PC-3 (cell line): ENCODE data around the gene NPR2. TPM values are rescaled to one million over a fixed set of nuclear protein-coding genes. Genes with fewer than 3 reads are reported as not detected.

Source experiments
- ATAC-seq: fragments of 200-7000 bp; cut with Tn5 transposase; 2 replicates; pipeline ENCODE4 v1.9.1; 2020; ENCODE audit warnings: mild to moderate bottlenecking, moderate library complexity
- BruUV-seq: library from RNA; stranded (reverse); fragments of 400-500 nt; replicated peaks from 2 replicates; lab custom pipeline; 2021; lab: Mats Ljungman, UMichigan
- CTCF ChIA-PET: fragments of 300-600 bp; sonication (Branson Sonifier 250); formaldehyde crosslinking; loops from one replicate; lab custom pipeline; 2022; ENCODE audit warnings: antibody characterized with exemption; lab: Charles Lee
- POLR2A ChIA-PET: fragments of 300-600 bp; sonication (Branson Sonifier 250); formaldehyde crosslinking; loops from one replicate; lab custom pipeline; 2022; ENCODE audit warnings: antibody characterized with exemption; ENCODE audit not compliant: unreplicated experiment; lab: Charles Lee
- DNase-seq: peaks from one replicate; pipeline ENCODE4 v3.0.0-alpha.2; 2015
- H2AFZ ChIP-seq: fragments of 300-600 bp; sonication (generic); 2 replicates; pipeline ENCODE4 v1.6.0; 2016; ENCODE audit warnings: antibody characterized with exemption, low read length
- H3F3A ChIP-seq: fragments of 300-600 bp; sonication (generic); one replicate; pipeline ENCODE4 v1.6.0; 2017; ENCODE audit warnings: antibody characterized with exemption, low read length, control low read depth, mild to moderate bottlenecking; ENCODE audit not compliant: unreplicated experiment
- H3K27ac ChIP-seq: fragments of 300-600 bp; sonication (generic); 2 replicates; pipeline ENCODE4 v1.5.1; 2016; ENCODE audit warnings: mild to moderate bottlenecking, low read length
- H3K27me3 ChIP-seq: fragments of 300-600 bp; sonication (generic); 2 replicates; pipeline ENCODE4 v1.6.1; 2016; ENCODE audit warnings: low read length, mixed read lengths
- H3K36me3 ChIP-seq: fragments of 300-600 bp; sonication (generic); 2 replicates; pipeline ENCODE4 v1.6.1; 2016; ENCODE audit warnings: low read depth, mixed run types, low read length, mixed read lengths
- H3K4me1 ChIP-seq: fragments of 300-600 bp; sonication (generic); 2 replicates; pipeline ENCODE4 v1.5.1; 2016; ENCODE audit warnings: low read length; ENCODE audit not compliant: insufficient read depth
- H3K4me2 ChIP-seq: fragments of 300-600 bp; sonication (generic); 2 replicates; pipeline ENCODE4 v1.6.0; 2016; ENCODE audit warnings: low read length
- H3K4me3 ChIP-seq: fragments of 300-600 bp; sonication (generic); 2 replicates; pipeline ENCODE4 v1.5.1; 2016; ENCODE audit warnings: mild to moderate bottlenecking, low read length, mixed read lengths
- H3K79me2 ChIP-seq: fragments of 300-600 bp; sonication (generic); 2 replicates; pipeline ENCODE4 v1.6.1; 2017; ENCODE audit warnings: low read length, mixed read lengths
- H3K9ac ChIP-seq: fragments of 300-600 bp; sonication (generic); 2 replicates; pipeline ENCODE4 v1.6.0; 2016; ENCODE audit warnings: mild to moderate bottlenecking, low read length
- H3K9me2 ChIP-seq: fragments of 300-600 bp; sonication (generic); replicated peaks from 2 replicates; pipeline ENCODE4 v1.6.1; 2016; ENCODE audit warnings: mixed run types, low read length, mixed read lengths
- H3K9me3 ChIP-seq: fragments of 300-600 bp; sonication (generic); 2 replicates; pipeline ENCODE4 v1.6.1; 2016; ENCODE audit warnings: low read length, mixed read lengths
- H4K20me1 ChIP-seq: fragments of 300-600 bp; sonication (generic); 2 replicates; pipeline ENCODE4 v1.6.1; 2016; ENCODE audit warnings: low read length, mixed read lengths
- EZH2 ChIP-seq: fragments of 300-600 bp; sonication (generic); IDR thresholded peaks from one replicate; pipeline ENCODE4 v1.6.1; 2017; ENCODE audit warnings: antibody characterized with exemption, mild to moderate bottlenecking, low read length; ENCODE audit not compliant: unreplicated experiment
- EZH2phosphoT487 ChIP-seq: fragments of 300-600 bp; sonication (generic); IDR thresholded peaks from 2 replicates; pipeline ENCODE4 v1.6.1; 2018; ENCODE audit warnings: mild to moderate bottlenecking, antibody characterized with exemption, low read length, borderline replicate concordance
- intact Hi-C: fragments of 100-400 bp; cut with micrococcal nuclease; formaldehyde crosslinking; loops from 2 replicates; pipeline ENCODE4 v1.9.0; 2023
- total RNA-seq: library from RNA; depleted of rRNA; stranded (reverse); fragments of >200 nt; gene quantifications from 2 replicates; pipeline ENCODE4 v1.2.3, GENCODE V29; 2014
- TF ChIP-seq, protein P1 (sequence below): fragments of 300-600 bp; sonication (generic); conservative IDR thresholded peaks from 2 replicates; pipeline ENCODE4 v1.5.1; 2017; ENCODE audit warnings: antibody characterized with exemption, low read depth, mild to moderate bottlenecking, low read length

NPR2 gene
- total RNA-seq, 1 experiment from 2014 or later = 1.5 TPM

DNA sequence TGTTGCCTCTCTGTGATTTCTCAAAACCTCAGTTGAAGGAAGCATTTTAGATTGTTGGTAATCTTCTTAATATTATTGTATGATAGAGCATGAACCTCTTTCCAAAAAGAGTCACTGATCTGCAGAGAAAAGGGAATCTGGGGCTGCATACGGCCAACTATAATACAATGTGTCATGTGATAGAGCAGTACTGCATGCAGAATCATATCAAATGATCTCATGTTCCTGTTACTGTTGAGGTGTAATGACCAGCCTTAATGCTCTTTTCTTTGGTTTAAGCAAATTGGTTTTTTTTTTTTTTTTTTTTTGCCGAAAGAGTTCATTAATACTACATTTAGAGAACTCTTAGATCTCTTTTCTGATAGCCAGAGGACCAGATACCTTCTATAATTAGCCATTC is 24.4 kb upstream of the NPR2 start:
- ATAC-seq = no peak

DNA sequence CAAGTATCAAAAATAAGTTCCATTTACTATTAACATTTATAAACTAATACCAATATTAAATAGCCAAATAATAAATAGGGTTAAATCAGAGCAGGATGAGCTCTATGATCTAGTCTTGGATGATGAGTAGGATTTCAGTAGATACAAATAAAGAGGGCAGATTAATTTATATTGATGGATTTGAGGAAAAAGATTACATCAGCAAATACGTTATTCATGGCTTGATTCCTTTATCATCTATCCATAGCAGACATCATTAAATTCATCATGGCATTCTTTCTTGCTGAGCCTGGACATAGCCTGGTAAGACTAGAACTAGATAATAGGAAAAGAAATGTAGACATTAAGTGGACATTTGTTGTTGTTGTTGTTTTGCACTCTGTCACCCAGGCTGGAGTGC is 23.9 kb upstream of the NPR2 start:
- Histone ChIP-seq H3K4me2 (no peak overlapping the region), H3K4me3 (no peak overlapping the region), H3K27me3 (no peaks in the 10 kb centered on the region), H3K27ac (no peak overlapping the region), H3K9ac (no peak overlapping the region), H3K9me2 (no peaks in the 10 kb centered on the region), H2AFZ (no peak overlapping the region), H3K36me3 (no peaks in the 10 kb centered on the region), H3K4me1 (peaks cover 27% of the 10 kb centered on the region), H4K20me1 (no peaks in the 10 kb centered on the region), H3K9me3 (no peaks in the 10 kb centered on the region), H3F3A (peaks cover 5% of the 10 kb centered on the region), H3K79me2 (no peaks in the 10 kb centered on the region)
- ATAC-seq (no peak), DNase-seq (no peak)
- intact Hi-C loops = no loop called here
- BruUV-seq = no TSS peak
- ChIA-PET POLR2A (no interaction called here), CTCF (interaction anchor here (0.7 kb wide), 1 partner anchor 21 kb away, joined by 3 read pairs; no protein-coding TSS in a partner anchor)
- TF ChIP-seq, protein P1, sequence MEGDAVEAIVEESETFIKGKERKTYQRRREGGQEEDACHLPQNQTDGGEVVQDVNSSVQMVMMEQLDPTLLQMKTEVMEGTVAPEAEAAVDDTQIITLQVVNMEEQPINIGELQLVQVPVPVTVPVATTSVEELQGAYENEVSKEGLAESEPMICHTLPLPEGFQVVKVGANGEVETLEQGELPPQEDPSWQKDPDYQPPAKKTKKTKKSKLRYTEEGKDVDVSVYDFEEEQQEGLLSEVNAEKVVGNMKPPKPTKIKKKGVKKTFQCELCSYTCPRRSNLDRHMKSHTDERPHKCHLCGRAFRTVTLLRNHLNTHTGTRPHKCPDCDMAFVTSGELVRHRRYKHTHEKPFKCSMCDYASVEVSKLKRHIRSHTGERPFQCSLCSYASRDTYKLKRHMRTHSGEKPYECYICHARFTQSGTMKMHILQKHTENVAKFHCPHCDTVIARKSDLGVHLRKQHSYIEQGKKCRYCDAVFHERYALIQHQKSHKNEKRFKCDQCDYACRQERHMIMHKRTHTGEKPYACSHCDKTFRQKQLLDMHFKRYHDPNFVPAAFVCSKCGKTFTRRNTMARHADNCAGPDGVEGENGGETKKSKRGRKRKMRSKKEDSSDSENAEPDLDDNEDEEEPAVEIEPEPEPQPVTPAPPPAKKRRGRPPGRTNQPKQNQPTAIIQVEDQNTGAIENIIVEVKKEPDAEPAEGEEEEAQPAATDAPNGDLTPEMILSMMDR = no peak
- TF ChIP-seq EZH2phosphoT487 (no peak), EZH2 (no peak)

More for the DNA sequence above, 24.4 kb upstream of the NPR2 start:
- ChIA-PET CTCF (no interaction called here), POLR2A (no interaction called here)
- Histone ChIP-seq H3K4me2 (no peak overlapping the region), H3K9ac (no peak overlapping the region), H3K4me3 (no peak overlapping the region), H3K4me1 (peaks cover 23% of the 10 kb centered on the region), H3K9me2 (no peaks in the 10 kb centered on the region), H3K9me3 (no peaks in the 10 kb centered on the region), H3K27me3 (no peaks in the 10 kb centered on the region), H2AFZ (no peak overlapping the region), H3K36me3 (no peaks in the 10 kb centered on the region), H3K27ac (no peak overlapping the region), H3K79me2 (no peaks in the 10 kb centered on the region), H3F3A (peaks cover 5% of the 10 kb centered on the region), H4K20me1 (no peaks in the 10 kb centered on the region)
- no peak for TF ChIP-seq EZH2phosphoT487
- TF ChIP-seq, protein P1 = no peak
- BruUV-seq = no TSS peak
- no peak for DNase-seq
- intact Hi-C loops = no loop called here

DNA sequence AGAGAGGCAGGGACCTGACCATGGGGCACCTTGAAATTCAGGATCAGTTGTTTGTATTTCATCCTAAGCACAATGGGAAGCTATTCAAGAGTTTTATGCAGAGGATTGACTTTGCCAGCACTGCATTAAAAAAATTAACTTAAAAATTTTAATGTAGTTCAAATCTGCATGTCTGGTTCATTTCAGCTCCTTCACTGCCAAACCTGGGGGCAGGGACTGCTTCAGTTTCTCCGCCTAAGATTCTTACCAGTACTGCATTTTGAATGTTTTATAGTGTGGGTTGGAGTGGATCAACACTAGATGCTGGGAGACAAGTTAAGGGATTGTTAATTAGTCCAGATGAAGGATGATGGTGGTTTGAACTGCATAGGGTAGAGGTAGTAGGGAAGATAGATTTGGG is 21.6 kb upstream of the NPR2 start:
- Histone ChIP-seq H3K9me2 (no peaks in the 10 kb centered on the region), H3K27me3 (no peaks in the 10 kb centered on the region), H3F3A (peaks cover 5% of the 10 kb centered on the region), H3K36me3 (no peaks in the 10 kb centered on the region), H2AFZ (no peak overlapping the region), H4K20me1 (no peaks in the 10 kb centered on the region), H3K4me3 (no peak overlapping the region), H3K4me1 (peaks cover 33% of the 10 kb centered on the region), H3K9ac (no peak overlapping the region), H3K4me2 (no peak overlapping the region), H3K79me2 (no peaks in the 10 kb centered on the region), H3K27ac (no peak overlapping the region), H3K9me3 (no peaks in the 10 kb centered on the region)
- TF ChIP-seq, protein P1 = no peak
- no peak for ATAC-seq
- ChIA-PET POLR2A (no interaction called here), CTCF (no interaction called here)
- intact Hi-C loops = loop anchor here (10.0 kb wide), 1 partner anchor 55 kb away; the partner anchor contains the start of genes FAM221B and TMEM8B
- no peak for DNase-seq
- no TSS peak for BruUV-seq
